K562 (cell line): ENCODE results near the gene COQ3. TPM values are rescaled to one million over a fixed set of nuclear protein-coding genes. Genes with fewer than 3 reads are reported as not detected.

Experiments used
- JUND ChIP-seq, 2 experiments: IDR thresholded peaks; 2 replicates in 1 of 2; 3 replicates in 1 of 2; pipeline ENCODE4 v1.6.1; 2011; ENCODE audit warnings: borderline replicate concordance in 2 of 2, low read depth in 2 of 2, low read length in 2 of 2, improper control_type of control experiment in 1 of 2, missing biosample characterization in 1 of 2, missing genetic modification characterization in 1 of 2, missing genetic modification reagents in 1 of 2
- MLX ChIP-seq, 2 experiments: fragments of 450-650 bp in 1 of 2; sonication (generic) in 1 of 2; formaldehyde crosslinking; conservative IDR thresholded peaks; 2 replicates each; pipeline versions ENCODE4 v1.4.0 to v1.8.1; 2020 to 2022; ENCODE audit warnings: mild to moderate bottlenecking in 1 of 2, missing genetic modification reagents in 1 of 2
- MNT ChIP-seq, 2 experiments: fragments of 450-650 bp; conservative IDR thresholded peaks; 2 replicates each; pipeline ENCODE4 v1.6.1; 2017; ENCODE audit warnings: mild to moderate bottlenecking in 2 of 2, moderate library complexity in 2 of 2
- NCOA1 ChIP-seq: fragments of 450-650 bp; IDR thresholded peaks from 2 replicates; pipeline ENCODE4 v1.6.1; 2016; ENCODE audit warnings: low read depth
- NFATC3 ChIP-seq: fragments of 450-650 bp; IDR thresholded peaks from 2 replicates; pipeline ENCODE4 v1.6.1; 2017; ENCODE audit warnings: mild to moderate bottlenecking
- POLR3G ChIP-seq: IDR thresholded peaks from 2 replicates; pipeline ENCODE4 v1.6.1; 2011; ENCODE audit not compliant: insufficient read length, insufficient replicate concordance; ENCODE audit errors: extremely low read depth
- RHOXF2B ChIP-seq: fragments of 250-450 bp; sonication (Bioruptor Pico); conservative IDR thresholded peaks from 2 replicates; pipeline ENCODE4 v1.5.1; 2021
- SNRNP70 ChIP-seq: fragments of 200-400 bp; formaldehyde crosslinking; optimal IDR thresholded peaks from 2 replicates; pipeline ENCODE3; 2017; ENCODE audit warnings: low read depth, low read length
- TARDBP ChIP-seq: fragments of 450-650 bp; IDR thresholded peaks from 2 replicates; pipeline ENCODE4 v1.6.1; 2016
- THRA ChIP-seq: fragments of 450-650 bp; IDR thresholded peaks from 2 replicates; pipeline ENCODE4 v1.6.1; 2017; ENCODE audit warnings: mild to moderate bottlenecking, moderate library complexity
- ZKSCAN1 ChIP-seq: fragments of 150-350 bp; IDR thresholded peaks from 2 replicates; pipeline ENCODE4 v1.6.1; 2016; ENCODE audit warnings: low read depth, low read length
- ZNF395 ChIP-seq: fragments of 200-800 bp; sonication (Bioruptor generic); IDR thresholded peaks from 2 replicates; pipeline ENCODE4 v1.6.1; 2017; ENCODE audit warnings: missing genetic modification characterization, missing compliant biosample characterization
- ZNF431 ChIP-seq: sonication (generic); formaldehyde crosslinking; IDR thresholded peaks from 2 replicates; pipeline ENCODE4 v1.8.0; 2022; ENCODE audit warnings: mild to moderate bottlenecking, missing genetic modification reagents
- polyA plus RNA-seq, 8 experiments: library from polyadenylated mRNA; depleted of rRNA in 4 of 8; stranded (reverse) in 5 of 8; unstranded in 3 of 8; fragments of >200 nt; fragmentation: Nextera tagmentation in 2 of 8; fragmentation: Illumina TruSeq in 1 of 8; extraction: Ambion mirVana in 2 of 8; extraction: Trizol in 1 of 8; gene quantifications; 2 replicates each; pipeline versions ENCODE4 v1.2.1 to v1.2.3, GENCODE V29; 2011 to 2014; ENCODE audit warnings: inconsistent platforms in 1 of 8, missing spikeins in 1 of 8
- total RNA-seq, 7 experiments: library from RNA; depleted of rRNA in 6 of 7; stranded (reverse); fragments of >200 nt in 6 of 7; fragmentation: Illumina TruSeq in 2 of 7; extraction: Trizol in 2 of 7; gene quantifications; 2 replicates each; pipeline versions ENCODE4 v1.2.1 to v1.2.3, GENCODE V29; 2011 to 2021; ENCODE audit warnings: low replicate concordance in 1 of 7
- TF ChIP-seq, protein P1 (sequence below): fragments of 450-650 bp; formaldehyde crosslinking; IDR thresholded peaks from 2 replicates; pipeline ENCODE4 v1.4.0; 2022; ENCODE audit warnings: missing genetic modification characterization
- TF ChIP-seq, protein P2 (sequence below): fragments of 450-650 bp; IDR thresholded peaks from one replicate; pipeline ENCODE4 v1.6.1; 2018; ENCODE audit warnings: mild to moderate bottlenecking, moderate library complexity; ENCODE audit not compliant: partially characterized antibody

COQ3 gene
- total and polyA plus RNA-seq, 9 of the 15 experiments (the other 6 are each of a cell fraction or from before 2014, with no cell fraction given), result 16.9 to 137 (median 33.9) TPM

- peak; percentile 82 for TF ChIP-seq ZNF395 (CRISPR knock-in tag)
- no peak for TF ChIP-seq MLX (CRISPR knock-in tag; conservative IDR thresholded peaks at IDR 0.05)
- TF ChIP-seq, protein P1, sequence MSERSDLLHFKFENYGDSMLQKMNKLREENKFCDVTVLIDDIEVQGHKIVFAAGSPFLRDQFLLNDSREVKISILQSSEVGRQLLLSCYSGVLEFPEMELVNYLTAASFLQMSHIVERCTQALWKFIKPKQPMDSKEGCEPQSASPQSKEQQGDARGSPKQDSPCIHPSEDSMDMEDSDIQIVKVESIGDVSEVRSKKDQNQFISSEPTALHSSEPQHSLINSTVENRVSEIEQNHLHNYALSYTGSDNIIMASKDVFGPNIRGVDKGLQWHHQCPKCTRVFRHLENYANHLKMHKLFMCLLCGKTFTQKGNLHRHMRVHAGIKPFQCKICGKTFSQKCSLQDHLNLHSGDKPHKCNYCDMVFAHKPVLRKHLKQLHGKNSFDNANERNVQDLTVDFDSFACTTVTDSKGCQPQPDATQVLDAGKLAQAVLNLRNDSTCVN (CRISPR knock-in tag), result no peak
- no peak for TF ChIP-seq NFATC3
- TF ChIP-seq SNRNP70, result no peak
- TF ChIP-seq ZNF431, result peak; percentile 15; the same call in 1 of the 2 replicates
- TF ChIP-seq JUND (IDR thresholded peaks at IDR 0.05; ENCODE audit: borderline replicate concordance, low read depth, low read length), result peak; percentile 55; the same call in 1 of the 2 replicates
- no peak for TF ChIP-seq JUND (tag; IDR thresholded peaks at IDR 0.05; ENCODE audit: borderline replicate concordance, low read depth, low read length)
- TF ChIP-seq MNT (conservative IDR thresholded peaks at IDR 0.05), result no peak; a peak in 1 of 4 replicates
- no peak for TF ChIP-seq TARDBP
- TF ChIP-seq POLR3G, result no peak
- no peak for TF ChIP-seq RHOXF2B (CRISPR knock-in tag)
- peak; percentile 67; the same call in 1 of the 2 replicates for TF ChIP-seq NCOA1
- TF ChIP-seq ZKSCAN1, result no peak
- TF ChIP-seq, protein P2, sequence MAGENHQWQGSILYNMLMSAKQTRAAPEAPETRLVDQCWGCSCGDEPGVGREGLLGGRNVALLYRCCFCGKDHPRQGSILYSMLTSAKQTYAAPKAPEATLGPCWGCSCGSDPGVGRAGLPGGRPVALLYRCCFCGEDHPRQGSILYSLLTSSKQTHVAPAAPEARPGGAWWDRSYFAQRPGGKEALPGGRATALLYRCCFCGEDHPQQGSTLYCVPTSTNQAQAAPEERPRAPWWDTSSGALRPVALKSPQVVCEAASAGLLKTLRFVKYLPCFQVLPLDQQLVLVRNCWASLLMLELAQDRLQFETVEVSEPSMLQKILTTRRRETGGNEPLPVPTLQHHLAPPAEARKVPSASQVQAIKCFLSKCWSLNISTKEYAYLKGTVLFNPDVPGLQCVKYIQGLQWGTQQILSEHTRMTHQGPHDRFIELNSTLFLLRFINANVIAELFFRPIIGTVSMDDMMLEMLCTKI, result no peak
- peak; percentile 99 for TF ChIP-seq THRA
Measured at GRCh38 chr6:99425647-99426450, 31.9 kb upstream of the COQ3 start (continued).
